H9 (cell line): ENCODE measurements around the gene POMT2. TPM values are rescaled to one million over a fixed set of nuclear protein-coding genes. Genes with fewer than 3 reads are reported as not detected.

ENCODE experiments used
- DNase-seq: peaks from one replicate; pipeline ENCODE4 v3.0.0-alpha.2; 2017
- H2AFZ ChIP-seq: one replicate; pipeline ENCODE4 v1.6.1; 2013; ENCODE audit warnings: mild to moderate bottlenecking, low read length, control low read depth, moderate library complexity
- H2AK5ac ChIP-seq: 2 replicates; pipeline ENCODE4 v1.6.1; 2013; ENCODE audit warnings: low read length, control low read depth, mixed read lengths; ENCODE audit not compliant: insufficient read length
- H2BK120ac ChIP-seq: one replicate; pipeline ENCODE4 v1.6.1; 2013; ENCODE audit warnings: low read depth, mild to moderate bottlenecking, low read length, control low read depth, inconsistent platforms; ENCODE audit not compliant: poor library complexity, severe bottlenecking
- H2BK12ac ChIP-seq: 2 replicates; pipeline ENCODE4 v1.6.1; 2013; ENCODE audit warnings: low read length, control low read depth, mixed read lengths, low read depth; ENCODE audit not compliant: insufficient read length
- H2BK15ac ChIP-seq: 2 replicates; pipeline ENCODE4 v1.6.1; 2013; ENCODE audit warnings: low read depth, low read length, control low read depth
- H2BK20ac ChIP-seq: one replicate; pipeline ENCODE4 v1.6.1; 2013; ENCODE audit warnings: low read depth, mild to moderate bottlenecking, low read length, control low read depth, inconsistent platforms; ENCODE audit not compliant: poor library complexity, severe bottlenecking
- H2BK5ac ChIP-seq: 2 replicates; pipeline ENCODE4 v1.6.1; 2013; ENCODE audit warnings: low read length, control low read depth, mixed read lengths; ENCODE audit not compliant: insufficient read length
- H3K14ac ChIP-seq: 2 replicates; pipeline ENCODE4 v1.6.1; 2013; ENCODE audit warnings: low read length, control low read depth; ENCODE audit not compliant: insufficient read depth
- H3K18ac ChIP-seq: 2 replicates; pipeline ENCODE4 v1.6.1; 2013; ENCODE audit warnings: low read depth, mild to moderate bottlenecking, mixed read lengths, low read length, control low read depth; ENCODE audit not compliant: insufficient read length
- H3K23ac ChIP-seq: 2 replicates; pipeline ENCODE4 v1.6.1; 2013; ENCODE audit warnings: low read length, control low read depth, mixed read lengths, low read depth; ENCODE audit not compliant: insufficient read length
- H3K23me2 ChIP-seq: 2 replicates; pipeline ENCODE4 v1.6.1; 2013; ENCODE audit warnings: low read depth, mild to moderate bottlenecking, mixed read lengths, low read length, control low read depth; ENCODE audit not compliant: insufficient read length, poor library complexity, severe bottlenecking
- H3K27ac ChIP-seq: 2 replicates; pipeline ENCODE4 v1.5.1; 2013; ENCODE audit warnings: low read length, control low read depth, mixed read lengths, low read depth; ENCODE audit not compliant: insufficient read length
- H3K27me3 ChIP-seq: 2 replicates; pipeline ENCODE4 v1.6.1; 2013; ENCODE audit warnings: low read length, control low read depth, inconsistent platforms; ENCODE audit not compliant: insufficient read depth
- H3K4ac ChIP-seq: 2 replicates; pipeline ENCODE4 v1.6.1; 2013; ENCODE audit warnings: low read depth, mild to moderate bottlenecking, control low read depth, inconsistent platforms, low read length, moderate library complexity
- H3K4me1 ChIP-seq: 2 replicates; pipeline ENCODE4 v1.6.1; 2013; ENCODE audit warnings: low read length, control low read depth, inconsistent platforms; ENCODE audit not compliant: insufficient read depth
- H3K4me2 ChIP-seq: 2 replicates; pipeline ENCODE4 v1.6.1; 2013; ENCODE audit warnings: low read length, control low read depth, mixed read lengths; ENCODE audit not compliant: insufficient read length, insufficient read depth
- H3K56ac ChIP-seq: 2 replicates; pipeline ENCODE4 v1.6.1; 2013; ENCODE audit warnings: low read depth, mild to moderate bottlenecking, mixed read lengths, low read length, control low read depth; ENCODE audit not compliant: insufficient read length
- H3K79me1 ChIP-seq: 2 replicates; pipeline ENCODE4 v1.6.1; 2013; ENCODE audit warnings: low read depth, mild to moderate bottlenecking, moderate library complexity, low read length, control low read depth, inconsistent platforms; ENCODE audit not compliant: insufficient read depth, poor library complexity, severe bottlenecking
- H3K79me2 ChIP-seq: 2 replicates; pipeline ENCODE4 v1.6.1; 2013; ENCODE audit warnings: low read length, control low read depth, inconsistent platforms; ENCODE audit not compliant: insufficient read depth
- H3K9ac ChIP-seq: 2 replicates; pipeline ENCODE4 v1.6.1; 2013; ENCODE audit warnings: low read length, control low read depth, mixed read lengths; ENCODE audit not compliant: insufficient read length; ENCODE audit errors: extremely low read depth
- H3K9me3 ChIP-seq: one replicate; pipeline ENCODE4 v1.6.1; 2013; ENCODE audit warnings: low read depth, low read length, inconsistent platforms; ENCODE audit not compliant: control insufficient read depth
- H3T11ph ChIP-seq: one replicate; pipeline ENCODE4 v1.6.1; 2013; ENCODE audit warnings: mild to moderate bottlenecking, low read length, control low read depth, inconsistent platforms
- H4K20me1 ChIP-seq: one replicate; pipeline ENCODE4 v1.6.1; 2013; ENCODE audit not compliant: control insufficient read depth, insufficient read length, insufficient read depth
- H4K5ac ChIP-seq: 2 replicates; pipeline ENCODE4 v1.6.1; 2013; ENCODE audit warnings: low read depth, mild to moderate bottlenecking, mixed read lengths, low read length, control low read depth; ENCODE audit not compliant: insufficient read length
- H4K8ac ChIP-seq: replicated peaks from 2 replicates; pipeline ENCODE4 v1.6.1; 2013; ENCODE audit warnings: low read length, control low read depth, mixed read lengths, low read depth; ENCODE audit not compliant: insufficient read length
- H4K91ac ChIP-seq: 2 replicates; pipeline ENCODE4 v1.6.1; 2013; ENCODE audit warnings: low read depth, mild to moderate bottlenecking, moderate library complexity, mixed read lengths, low read length, control low read depth; ENCODE audit not compliant: insufficient read length
- H3K27ac Mint-ChIP-seq, 3 experiments: 2 replicates in 2 of 3; 3 replicates in 1 of 3; pipeline ENCODE4 v1.8.0; 2020 to 2021; ENCODE audit warnings: mixed read lengths in 3 of 3, mild to moderate bottlenecking in 1 of 3, moderate library complexity in 1 of 3
- H3K27me3 Mint-ChIP-seq: 2 replicates; pipeline ENCODE4 v1.8.0; 2021; ENCODE audit warnings: low read depth, mild to moderate bottlenecking, moderate library complexity, mixed read lengths
- H3K36me3 Mint-ChIP-seq, 3 experiments: 2 replicates in 2 of 3; 3 replicates in 1 of 3; pipeline ENCODE4 v1.8.0; 2020 to 2021; ENCODE audit warnings: low read depth in 3 of 3, mixed read lengths in 3 of 3; ENCODE audit not compliant: insufficient read depth in 1 of 3
- H3K4me1 Mint-ChIP-seq, 2 experiments: 2 replicates each; pipeline ENCODE4 v1.8.0; 2020; ENCODE audit warnings: mixed read lengths in 2 of 2
- H3K4me3 Mint-ChIP-seq, 2 experiments: 2 replicates in 1 of 2; 3 replicates in 1 of 2; pipeline ENCODE4 v1.8.0; 2020 to 2021; ENCODE audit warnings: mild to moderate bottlenecking in 2 of 2, mixed read lengths in 2 of 2, moderate library complexity in 1 of 2
- H3K9me3 Mint-ChIP-seq, 2 experiments: 2 replicates in 1 of 2; 3 replicates in 1 of 2; pipeline ENCODE4 v1.8.0; 2020; ENCODE audit warnings: mild to moderate bottlenecking in 2 of 2, mixed read lengths in 2 of 2, moderate library complexity in 1 of 2
- CTCF ChIP-seq: fragments of 200-600 bp; sonication (generic); conservative IDR thresholded peaks from 3 replicates; pipeline ENCODE4 v1.8.0; 2021; ENCODE audit warnings: antibody characterized with exemption, mild to moderate bottlenecking
- WGBS: extraction: QIAGEN DNeasy Blood & Tissue Kit; methylation state at CpG from one replicate; pipeline ENCODE4 v1.1.7; 2013; ENCODE audit warnings: missing lambda C conversion rate, low lambda C conversion rate, mixed read lengths; ENCODE audit not compliant: insufficient read length; ENCODE audit errors: extremely low coverage; 5-methylcytosine and 5-hydroxymethylcytosine counted together
- total RNA-seq: library from RNA; stranded (reverse); gene quantifications from 2 replicates; pipeline ENCODE4 v1.2.1, GENCODE V29; 2021

POMT2 gene
- total RNA-seq, 1 experiment from 2014 or later = 25.2 TPM

DNA sequence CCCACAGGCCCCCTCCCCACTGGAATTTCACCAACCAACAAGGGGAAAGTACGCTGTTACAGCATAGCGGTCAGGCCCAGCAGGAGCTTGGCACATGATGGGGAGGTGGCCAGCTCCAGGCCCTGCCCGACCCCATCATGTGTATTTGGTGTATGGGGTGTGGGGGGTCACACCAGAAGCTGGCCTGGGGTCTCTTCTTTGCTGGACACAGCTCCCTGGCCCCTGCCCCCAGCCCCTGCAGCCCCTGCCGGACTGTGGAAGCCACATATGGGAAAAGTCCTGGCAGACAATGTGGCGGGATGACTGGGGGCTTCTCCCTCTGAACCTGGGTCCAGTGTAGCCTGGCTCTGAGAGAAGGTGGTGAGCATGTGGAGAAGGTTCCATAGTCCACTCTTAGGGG lies 62.1 kb downstream of the POMT2 start:
- Mint-ChIP-seq H3K27ac (no peak overlapping the region), H3K9me3 (no peaks in the 10 kb centered on the region), H3K4me3 (no peak overlapping the region), H3K27me3 (peaks cover 2% of the 10 kb centered on the region), H3K4me1 (peaks cover 2 to 9% of the 10 kb centered on the region in 2 experiments), H3K36me3 (no peaks in the 10 kb centered on the region)
- Histone ChIP-seq H3K4ac (no peak overlapping the region), H3K79me2 (no peaks in the 10 kb centered on the region), H3K9me3 (no peaks in the 10 kb centered on the region), H2BK12ac (no peak overlapping the region), H3K4me2 (no peak overlapping the region), H2AFZ (no peak overlapping the region), H3K14ac (no peak overlapping the region), H3K23ac (no peak overlapping the region), H3K18ac (no peak overlapping the region), H2BK20ac (no peak overlapping the region), H2BK120ac (no peak overlapping the region), H4K8ac (no peak overlapping the region), H2AK5ac (no peak overlapping the region), H3K9ac (no peak overlapping the region), H4K91ac (no peak overlapping the region), H2BK15ac (no peak overlapping the region), H3K4me1 (no peaks in the 10 kb centered on the region), H3K27ac (no peak overlapping the region), H3T11ph (no peak overlapping the region), H2BK5ac (no peak overlapping the region), H3K79me1 (no peaks in the 10 kb centered on the region), H4K5ac (no peak overlapping the region), H4K20me1 (peaks cover 2% of the 10 kb centered on the region), H3K56ac (no peak overlapping the region), H3K23me2 (no peaks in the 10 kb centered on the region), H3K27me3 (no peaks in the 10 kb centered on the region)
- no peak for TF ChIP-seq CTCF
- no CpG with 5 or more reads among the region's 5 CpGs for WGBS
- no peak for DNase-seq
